A673 (cell line): ENCODE measurements around the gene APOBEC2. TPM values are rescaled to one million over a fixed set of nuclear protein-coding genes. Genes with fewer than 3 reads are reported as not detected.
A peak's percentile ranks its signal among the peaks of the same experiment; 100 is the strongest.

Experiments used
- BruUV-seq: library from RNA; stranded (reverse); fragments of 400-500 nt; replicated peaks from 2 replicates; lab custom pipeline; 2021; lab: Mats Ljungman, UMichigan
- CTCF ChIA-PET: fragments of 300-600 bp; sonication (Branson Sonifier 250); formaldehyde crosslinking; loops from one replicate; lab custom pipeline; 2022; ENCODE audit warnings: antibody characterized with exemption; lab: Charles Lee
- POLR2A ChIA-PET: fragments of 300-600 bp; sonication (Branson Sonifier 250); formaldehyde crosslinking; loops from one replicate; lab custom pipeline; 2022; ENCODE audit warnings: antibody characterized with exemption; ENCODE audit not compliant: low non-redundant PET; lab: Charles Lee
- DNase-seq: peaks from one replicate; pipeline ENCODE4 v3.0.0-alpha.2; 2015; ENCODE audit warnings: low spot score
- H3K27ac ChIP-seq: fragments of 200-600 bp; sonication (generic); 2 replicates; pipeline ENCODE4 v1.5.1; 2016; ENCODE audit warnings: mixed run types, low read depth, mild to moderate bottlenecking, mixed read lengths, antibody characterized with exemption, low read length; ENCODE audit not compliant: poor library complexity, severe bottlenecking
- H3K27me3 ChIP-seq: fragments of 200-600 bp; sonication (generic); replicated peaks from 2 replicates; pipeline ENCODE4 v1.6.1; 2017; ENCODE audit warnings: mixed run types, low read depth, mild to moderate bottlenecking, mixed read lengths, antibody characterized with exemption, low read length; ENCODE audit not compliant: insufficient read depth, poor library complexity
- H3K36me3 ChIP-seq: fragments of 200-600 bp; sonication (generic); 2 replicates; pipeline ENCODE4 v1.6.1; 2016; ENCODE audit warnings: mixed run types, mild to moderate bottlenecking, mixed read lengths, antibody characterized with exemption, low read length; ENCODE audit not compliant: insufficient read depth, poor library complexity, severe bottlenecking
- H3K4me1 ChIP-seq: fragments of 200-600 bp; sonication (generic); 2 replicates; pipeline ENCODE4 v1.6.1; 2017; ENCODE audit warnings: mixed run types, mild to moderate bottlenecking, mixed read lengths, antibody characterized with exemption, low read length; ENCODE audit not compliant: insufficient read depth, poor library complexity, severe bottlenecking
- H3K4me3 ChIP-seq: fragments of 200-600 bp; sonication (generic); 2 replicates; pipeline ENCODE4 v1.5.1; 2016; ENCODE audit warnings: low read depth, mixed run types, mild to moderate bottlenecking, mixed read lengths, low read length; ENCODE audit not compliant: poor library complexity, severe bottlenecking
- H3K9me3 ChIP-seq: fragments of 200-600 bp; sonication (generic); 2 replicates; pipeline ENCODE4 v1.6.1; 2016; ENCODE audit warnings: mixed run types, low read depth, mild to moderate bottlenecking, mixed read lengths, antibody characterized with exemption, low read length; ENCODE audit not compliant: poor library complexity, severe bottlenecking
- CTCF ChIP-seq: fragments of 300-800, 200-600 bp; sonication (generic); conservative IDR thresholded peaks from 2 replicates; pipeline ENCODE4 v1.5.1; 2017; ENCODE audit warnings: low read depth, mild to moderate bottlenecking, antibody characterized with exemption, low read length, moderate library complexity, mixed read lengths
- EZH2 ChIP-seq: fragments of 200-600 bp; sonication (generic); IDR thresholded peaks from 2 replicates; pipeline ENCODE4 v1.6.1; 2017; ENCODE audit warnings: borderline replicate concordance, low read depth, mild to moderate bottlenecking, mixed read lengths, antibody characterized with exemption, low read length; ENCODE audit not compliant: poor library complexity, severe bottlenecking
- intact Hi-C: fragments of 100-400 bp; cut with micrococcal nuclease; formaldehyde crosslinking; loops from one replicate; pipeline ENCODE4 v1.10.0; 2022; ENCODE audit not compliant: unreplicated experiment
- total RNA-seq: library from RNA; stranded (reverse); gene quantifications from 2 replicates; pipeline ENCODE4 v1.2.3, GENCODE V29; 2021

APOBEC2 gene
- total RNA-seq, 1 experiment from 2014 or later = not detected

GRCh38 chr6:41064841-41065240 is 11.8 kb downstream of the APOBEC2 start:
- intact Hi-C loops = loop anchor here (5.0 to 10.0 kb wide), 2 partner anchors 58 to 1700 kb away; no protein-coding TSS in a partner anchor
- ChIA-PET POLR2A (no interaction called here), CTCF (no interaction called here)
- no peak for DNase-seq
- no peaks in the 10 kb centered on the region for H3K9me3 ChIP-seq
- TF ChIP-seq EZH2 (no peak), CTCF (no peak)
- H3K36me3 ChIP-seq = peaks cover 15% of the 10 kb centered on the region
- no peak overlapping the region for H3K4me3 ChIP-seq
- no peaks in the 10 kb centered on the region for H3K4me1 ChIP-seq
- no peaks in the 10 kb centered on the region for H3K27me3 ChIP-seq
- no peak overlapping the region for H3K27ac ChIP-seq
- BruUV-seq = no TSS peak

GRCh38 chr6:41065550-41066026 is 12.6 kb downstream of the APOBEC2 start:
- Histone ChIP-seq H3K27ac (no peak overlapping the region), H3K4me3 (no peak overlapping the region), H3K36me3 (peaks cover 15% of the 10 kb centered on the region), H3K9me3 (no peaks in the 10 kb centered on the region), H3K4me1 (peaks cover 4% of the 10 kb centered on the region), H3K27me3 (no peaks in the 10 kb centered on the region)
- TF ChIP-seq EZH2 (no peak), CTCF (no peak)
- BruUV-seq = no TSS peak
- CTCF ChIA-PET = no interaction called here
- intact Hi-C loops = loop anchor here (5.0 to 10.0 kb wide), 2 partner anchors 58 to 1701 kb away; no protein-coding TSS in a partner anchor
- POLR2A ChIA-PET = interaction anchor here (0.6 kb wide), 1 partner anchor 17 kb away, joined by 3 read pairs; no protein-coding TSS in a partner anchor
- no peak for DNase-seq

DNA sequence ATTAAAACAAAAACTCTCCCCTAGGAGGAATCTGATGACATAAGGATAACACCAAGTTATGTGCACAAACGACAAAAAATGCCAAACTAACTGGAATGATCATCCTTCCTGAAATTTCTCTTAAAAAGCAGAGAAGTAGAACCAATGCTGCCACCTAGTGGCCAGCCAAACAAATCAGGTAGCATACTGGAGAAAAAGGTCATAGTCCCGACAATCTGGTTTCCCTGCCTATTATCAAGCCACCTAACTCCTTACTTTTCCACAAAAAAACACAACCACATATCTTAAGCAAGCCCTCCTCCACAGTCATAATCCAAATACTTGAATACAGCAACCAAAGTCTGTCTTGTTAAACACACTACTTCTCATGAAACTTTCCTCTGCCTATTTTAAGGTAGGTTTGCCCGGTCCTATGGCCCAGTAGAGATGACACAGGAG is 13.9 kb downstream of the APOBEC2 start:
- H3K4me3 ChIP-seq = no peak overlapping the region
- no peaks in the 10 kb centered on the region for H3K9me3 ChIP-seq
- ChIA-PET POLR2A (no interaction called here), CTCF (no interaction called here)
- H3K36me3 ChIP-seq = peaks cover 15% of the 10 kb centered on the region
- DNase-seq = peak; percentile 77
- intact Hi-C loops = loop anchor here (5.0 to 10.0 kb wide), 2 partner anchors 60 to 1702 kb away; no protein-coding TSS in a partner anchor
- no peaks in the 10 kb centered on the region for H3K27me3 ChIP-seq
- H3K27ac ChIP-seq = no peak overlapping the region
- BruUV-seq = no TSS peak
- H3K4me1 ChIP-seq = peaks cover 11% of the 10 kb centered on the region
- no peak for TF ChIP-seq EZH2
- TF ChIP-seq CTCF = peak; percentile 87
